Tibial nerve (tissue), 4 donors: ENCODE data around the gene ITIH2. TPM values are rescaled to one million over a fixed set of nuclear protein-coding genes. Genes with fewer than 3 reads are reported as not detected.

Source experiments
- DNase-seq, 2 donors: peaks; one replicate each; pipeline ENCODE4 v3.0.0-alpha.2; 2019; ENCODE audit warnings: low spot score in 2 of 2
- H3K27ac ChIP-seq, 4 donors: fragments of 200-600 bp; sonication (generic) in 3 of 4; one replicate each; pipeline ENCODE4 v1.5.1; 2017 to 2019; ENCODE audit warnings: mild to moderate bottlenecking in 1 of 4
- H3K27me3 ChIP-seq, 2 donors: fragments of 200-600 bp; sonication (generic) in 1 of 2; one replicate each; pipeline versions ENCODE4 v1.5.1 to v1.6.0; 2017 to 2019
- H3K36me3 ChIP-seq, 3 donors: fragments of 200-600 bp; sonication (generic); one replicate each; pipeline ENCODE4 v1.5.1; 2018 to 2019
- H3K4me1 ChIP-seq, 4 donors: fragments of 200-600 bp; sonication (generic) in 3 of 4; one replicate each; pipeline ENCODE4 v1.5.1; 2017 to 2019
- H3K4me3 ChIP-seq, 4 donors: fragments of 200-600 bp; sonication (generic) in 3 of 4; one replicate each; pipeline ENCODE4 v1.5.1; 2017 to 2019; ENCODE audit warnings: mild to moderate bottlenecking in 1 of 4, moderate library complexity in 1 of 4
- H3K9me3 ChIP-seq, 4 donors: fragments of 200-600 bp; sonication (generic) in 3 of 4; one replicate each; pipeline ENCODE4 v1.5.1; 2017 to 2019
- CTCF ChIP-seq, 5 experiments: fragments of 200-600 bp in 3 of 5; fragments of 450-650 bp in 2 of 5; sonication (generic) in 3 of 5; IDR thresholded peaks; one replicate each; pipeline ENCODE4 v1.5.1; 2016 to 2019; ENCODE audit warnings: antibody characterized with exemption in 5 of 5, mild to moderate bottlenecking in 3 of 5, moderate library complexity in 2 of 5
- EP300 ChIP-seq, 2 donors: sonication (generic); formaldehyde crosslinking; IDR thresholded peaks; one replicate each; pipeline ENCODE4 v1.6.1; 2017; ENCODE audit warnings: antibody characterized with exemption in 2 of 2, mild to moderate bottlenecking in 1 of 2
- POLR2A ChIP-seq, 2 donors: fragments of 450-650 bp; IDR thresholded peaks; one replicate each; pipeline ENCODE4 v1.6.1; 2017; ENCODE audit warnings: antibody characterized with exemption in 2 of 2, mild to moderate bottlenecking in 2 of 2, moderate library complexity in 2 of 2
- WGBS, 2 donors: methylation state at CpG; one replicate each; pipeline ENCODE4 v1.1.5; 2018; 5-methylcytosine and 5-hydroxymethylcytosine counted together
- total RNA-seq, 4 donors: library from RNA; depleted of rRNA; stranded (reverse); fragments of >200 nt; gene quantifications; one replicate each; pipeline ENCODE4 v1.1.0, GENCODE V29; 2016

Gene ITIH2
- total RNA-seq, 4 donors from 2014 or later = not detected

- 32 to 48% methylated on average over 2 of the region's 2 CpGs for WGBS, 2 donors
- H3K4me1 ChIP-seq = no peaks in the 10 kb centered on the region
These were observed 2.5 kb upstream of the ITIH2 start for GRCh38 chr10:7700577-7701125.

DNA sequence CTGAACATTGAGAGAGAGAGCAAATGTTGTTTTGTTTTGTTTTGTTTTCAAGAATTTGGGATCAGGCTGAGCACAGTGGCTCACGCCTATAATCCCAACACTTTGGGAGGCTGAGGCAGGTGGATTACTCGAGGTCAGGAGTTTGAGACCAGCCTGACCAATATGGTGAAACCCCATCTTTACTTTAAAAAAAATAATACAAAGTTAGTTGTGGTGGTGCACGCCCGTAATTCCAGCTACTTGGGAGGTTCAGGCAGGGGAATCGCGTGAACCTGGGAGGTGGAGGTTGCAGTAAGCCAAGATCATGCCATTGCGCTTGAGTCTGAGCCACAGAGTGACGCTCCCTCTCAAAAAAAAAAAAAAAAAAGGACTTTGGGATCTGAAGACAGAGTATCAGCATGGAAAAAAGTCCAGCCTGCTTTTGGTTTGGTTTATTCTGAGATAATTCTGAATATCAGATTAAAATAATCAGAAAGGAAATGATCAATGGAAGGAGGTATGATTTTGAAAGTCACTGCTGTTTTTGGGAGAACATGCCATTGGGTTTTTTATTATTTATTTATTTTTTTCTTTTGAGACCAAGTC, 1.9 kb upstream of the ITIH2 start:
- Histone ChIP-seq H3K9me3 (no peaks in the 10 kb centered on the region), H3K36me3 (no peaks in the 10 kb centered on the region), H3K27ac (no peak overlapping the region), H3K27me3 (no peaks in the 10 kb centered on the region), H3K4me3 (no peak overlapping the region), H3K4me1 (no peaks in the 10 kb centered on the region)
- TF ChIP-seq CTCF (IDR thresholded peaks at IDR 0.05) (no peak), POLR2A (IDR thresholded peaks at IDR 0.05) (no peak), EP300 (IDR thresholded peaks at IDR 0.05) (no peak)
- 86 to 93% methylated on average over 8 of the region's 8 CpGs for WGBS, 2 donors
- no peak for DNase-seq

More at GRCh38 chr10:7700577-7701125, 2.5 kb upstream of the ITIH2 start:
- H3K4me3 ChIP-seq = no peak overlapping the region
- H3K9me3 ChIP-seq = no peaks in the 10 kb centered on the region
- no peaks in the 10 kb centered on the region for H3K27me3 ChIP-seq
- TF ChIP-seq CTCF (IDR thresholded peaks at IDR 0.05) (no peak), POLR2A (IDR thresholded peaks at IDR 0.05) (no peak), EP300 (IDR thresholded peaks at IDR 0.05) (no peak)
- no peak for DNase-seq
- no peak overlapping the region for H3K27ac ChIP-seq
- H3K36me3 ChIP-seq = no peaks in the 10 kb centered on the region

DNA sequence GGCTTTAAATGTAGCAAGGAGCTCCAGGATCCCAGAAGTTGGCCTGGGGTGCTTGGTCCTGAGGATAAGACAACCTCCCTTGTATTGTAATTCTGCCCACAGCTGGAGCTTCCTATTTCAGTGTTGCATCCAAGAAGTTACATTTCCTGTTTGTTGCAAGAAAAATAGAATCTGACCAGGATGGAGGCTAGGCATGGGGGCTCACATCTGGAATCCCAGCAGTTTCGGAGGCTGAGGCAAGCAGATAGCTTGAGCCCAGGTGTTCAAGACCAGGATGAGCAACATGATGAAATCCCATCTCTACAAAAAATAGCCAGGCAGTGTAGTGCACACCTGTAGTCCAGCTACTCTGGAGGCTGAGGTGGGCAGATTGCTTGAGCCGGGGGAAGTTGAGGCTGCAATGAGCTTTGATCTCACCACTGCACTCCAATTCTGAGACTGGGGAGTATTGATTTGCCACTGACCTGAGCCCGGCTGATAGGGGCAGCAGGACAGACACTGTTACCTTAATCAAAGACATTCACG, 766 bp upstream of the ITIH2 start:
- Histone ChIP-seq H3K27me3 (peaks cover 0 to 2% of the 10 kb centered on the region in 2 donors), H3K4me3 (no peak overlapping the region), H3K9me3 (no peaks in the 10 kb centered on the region), H3K4me1 (no peaks in the 10 kb centered on the region), H3K36me3 (no peaks in the 10 kb centered on the region), H3K27ac (no peak overlapping the region)
- no peak for DNase-seq
- TF ChIP-seq POLR2A (IDR thresholded peaks at IDR 0.05) (no peak), CTCF (IDR thresholded peaks at IDR 0.05) (no peak), EP300 (IDR thresholded peaks at IDR 0.05) (no peak)
- WGBS, 2 donors = 77 to 82% methylated on average over 4 of the region's 4 CpGs

- no peaks in the 10 kb centered on the region for H3K4me1 ChIP-seq
- TF ChIP-seq EP300 (IDR thresholded peaks at IDR 0.05) (no peak), CTCF (IDR thresholded peaks at IDR 0.05) (no peak), POLR2A (IDR thresholded peaks at IDR 0.05) (no peak)
- WGBS, 2 donors = 90 to 91% methylated on average over 8 of the region's 8 CpGs
- no peak for DNase-seq
- peaks cover 0 to 6% of the 10 kb centered on the region in 2 donors for H3K27me3 ChIP-seq
- H3K27ac ChIP-seq = no peak overlapping the region
- H3K4me3 ChIP-seq = no peak overlapping the region
- H3K36me3 ChIP-seq = no peaks in the 10 kb centered on the region
- no peaks in the 10 kb centered on the region for H3K9me3 ChIP-seq
These were observed 1.2 kb downstream of the ITIH2 start for GRCh38 chr10:7704071-7705016.
